Body of pancreas (tissue), 4 donors: ENCODE results near the gene ANKH.
"Not testable (repeated sequence)": the region's sequence is repeated elsewhere in the genome, so short reads cannot be mapped to it uniquely, and the experiment has no call there.

Experiments used
- POLR2A ChIP-seq, 3 donors: fragments of 450-650 bp; IDR thresholded peaks; one replicate each; pipeline ENCODE4 v1.6.1; 2016; ENCODE audit warnings: antibody characterized with exemption in 3 of 3, mild to moderate bottlenecking in 2 of 3
- TF ChIP-seq, protein P1 (sequence below), 7 experiments: fragments of 450-650 bp in 4 of 7; fragments of 200-600 bp in 3 of 7; sonication (generic) in 3 of 7; IDR thresholded peaks; one replicate each; pipeline ENCODE4 v1.5.1; 2016 to 2019; ENCODE audit warnings: antibody characterized with exemption in 7 of 7

DNA sequence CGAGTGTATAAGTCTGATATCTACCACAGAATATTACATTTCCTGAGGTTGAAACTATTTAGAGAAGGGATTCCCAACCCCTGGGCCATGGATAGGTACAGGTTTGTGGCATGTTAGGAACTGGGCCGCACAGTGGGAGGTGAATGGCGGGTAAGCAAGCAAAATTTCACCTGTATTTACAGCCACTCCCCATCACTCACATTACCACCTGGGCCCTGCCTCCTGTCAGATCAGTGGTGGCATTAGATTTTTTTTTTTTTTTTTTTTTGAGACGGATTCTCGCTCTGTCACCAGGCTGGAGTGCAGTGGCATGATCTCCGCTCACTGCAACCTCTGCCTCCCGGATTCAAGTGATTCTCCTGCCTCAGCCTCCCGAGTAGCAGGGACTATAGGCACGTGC is 6.6 kb upstream of the ANKH start:
- not testable (repeated sequence) for TF ChIP-seq POLR2A (IDR thresholded peaks at IDR 0.05)
- TF ChIP-seq, protein P1, sequence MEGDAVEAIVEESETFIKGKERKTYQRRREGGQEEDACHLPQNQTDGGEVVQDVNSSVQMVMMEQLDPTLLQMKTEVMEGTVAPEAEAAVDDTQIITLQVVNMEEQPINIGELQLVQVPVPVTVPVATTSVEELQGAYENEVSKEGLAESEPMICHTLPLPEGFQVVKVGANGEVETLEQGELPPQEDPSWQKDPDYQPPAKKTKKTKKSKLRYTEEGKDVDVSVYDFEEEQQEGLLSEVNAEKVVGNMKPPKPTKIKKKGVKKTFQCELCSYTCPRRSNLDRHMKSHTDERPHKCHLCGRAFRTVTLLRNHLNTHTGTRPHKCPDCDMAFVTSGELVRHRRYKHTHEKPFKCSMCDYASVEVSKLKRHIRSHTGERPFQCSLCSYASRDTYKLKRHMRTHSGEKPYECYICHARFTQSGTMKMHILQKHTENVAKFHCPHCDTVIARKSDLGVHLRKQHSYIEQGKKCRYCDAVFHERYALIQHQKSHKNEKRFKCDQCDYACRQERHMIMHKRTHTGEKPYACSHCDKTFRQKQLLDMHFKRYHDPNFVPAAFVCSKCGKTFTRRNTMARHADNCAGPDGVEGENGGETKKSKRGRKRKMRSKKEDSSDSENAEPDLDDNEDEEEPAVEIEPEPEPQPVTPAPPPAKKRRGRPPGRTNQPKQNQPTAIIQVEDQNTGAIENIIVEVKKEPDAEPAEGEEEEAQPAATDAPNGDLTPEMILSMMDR (IDR thresholded peaks at IDR 0.05), result not testable (repeated sequence)
